ENCODE results near the gene GLP2R.

Gene GLP2R

GRCh38 chr17:9855036-9855435 is 29.3 kb downstream of the GLP2R start:
- no peak for DNase-seq (ENCODE audit: low read depth in 2 of 2)

- no peak for DNase-seq (ENCODE audit: low read depth in 2 of 2)
Observed at GRCh38 chr17:9859781-9860180, 34.1 kb downstream of the GLP2R start.

GRCh38 chr17:9860851-9861250 is 35.1 kb downstream of the GLP2R start:
- no peak for DNase-seq (ENCODE audit: low read depth in 2 of 2)

- DNase-seq (ENCODE audit: low read depth in 2 of 2) = no peak
Observed at GRCh38 chr17:9862220-9862619, 36.5 kb downstream of the GLP2R start.

- DNase-seq (ENCODE audit: low read depth in 2 of 2) = no peak
Observed at GRCh38 chr17:9862949-9863348, 37.2 kb downstream of the GLP2R start.

GRCh38 chr17:9865586-9865985 is 39.9 kb downstream of the GLP2R start:
- no peak for DNase-seq (ENCODE audit: low read depth in 2 of 2)

- DNase-seq (ENCODE audit: low read depth in 2 of 2) = no peak
Observed at GRCh38 chr17:9868552-9868951, 42.8 kb downstream of the GLP2R start.

GRCh38 chr17:9872852-9873251 is 47.1 kb downstream of the GLP2R start:
- DNase-seq (ENCODE audit: low read depth in 2 of 2) = no peak

GRCh38 chr17:9874722-9875121 is 49.0 kb downstream of the GLP2R start:
- DNase-seq (ENCODE audit: low read depth in 2 of 2) = no peak

GRCh38 chr17:9875441-9875840 is 49.7 kb downstream of the GLP2R start:
- no peak for DNase-seq (ENCODE audit: low read depth in 2 of 2)

- DNase-seq (ENCODE audit: low read depth in 2 of 2) = no peak
Observed at GRCh38 chr17:9878356-9878755, 52.6 kb downstream of the GLP2R start.

GRCh38 chr17:9878786-9879525 is 53.2 kb downstream of the GLP2R start:
- no peak for DNase-seq (ENCODE audit: low read depth in 2 of 2)

- no peak for DNase-seq (ENCODE audit: low read depth in 2 of 2)
Observed at GRCh38 chr17:9880582-9880999, 54.9 kb downstream of the GLP2R start.

GRCh38 chr17:9883451-9883850 is 57.7 kb downstream of the GLP2R start:
- DNase-seq (ENCODE audit: low read depth in 2 of 2) = no peak

- no peak for DNase-seq (ENCODE audit: low read depth in 2 of 2)
Observed at GRCh38 chr17:9886141-9886930, 60.6 kb downstream of the GLP2R start.

GRCh38 chr17:9887508-9887907 is 61.8 kb downstream of the GLP2R start:
- no peak for DNase-seq (ENCODE audit: low read depth in 2 of 2)

- DNase-seq (ENCODE audit: low read depth in 2 of 2) = no peak
Observed at GRCh38 chr17:9890124-9890523, 64.4 kb downstream of the GLP2R start.

- no peak for DNase-seq (ENCODE audit: low read depth in 2 of 2)
Observed at GRCh38 chr17:9893411-9894012, 67.8 kb downstream of the GLP2R start.

GRCh38 chr17:9894231-9894630 is 68.5 kb downstream of the GLP2R start:
- DNase-seq (ENCODE audit: low read depth in 2 of 2) = no peak

GRCh38 chr17:9895923-9896322 is 70.2 kb downstream of the GLP2R start:
- DNase-seq (ENCODE audit: low read depth in 2 of 2) = no peak

GRCh38 chr17:9897372-9897968 is 71.7 kb downstream of the GLP2R start:
- DNase-seq (ENCODE audit: low read depth in 2 of 2) = no peak

GRCh38 chr17:9898812-9899211 is 73.1 kb downstream of the GLP2R start:
- no peak for DNase-seq (ENCODE audit: low read depth in 2 of 2)
